Measurements from ENCODE around the gene CCL5.

DNA sequence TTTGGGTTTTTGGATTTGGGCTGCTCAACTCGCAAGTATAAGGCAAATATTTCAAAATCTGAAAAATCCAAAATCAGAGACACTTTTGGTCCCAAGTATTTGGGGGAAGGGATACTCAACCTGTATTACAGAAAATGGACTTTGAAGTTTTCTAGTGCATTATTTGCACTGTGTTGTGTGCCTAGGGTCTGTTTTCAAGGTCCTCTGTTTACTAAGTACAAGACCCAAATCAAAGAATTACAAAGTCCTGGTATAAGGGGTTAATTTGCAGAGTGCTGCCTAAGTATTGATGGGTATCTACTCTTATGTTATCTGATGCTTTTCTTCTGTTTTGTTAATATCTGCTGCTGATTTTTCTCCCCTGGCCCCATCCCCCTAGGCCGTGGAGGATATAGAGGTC lies 36.5 kb downstream of the CCL5 start:
- no peak for TF ChIP-seq ZNF274 (IDR thresholded peaks at IDR 0.05; ENCODE audit: low read depth, low read length)
- no peak for TF ChIP-seq YY1 (IDR thresholded peaks at IDR 0.05; ENCODE audit: insufficient read depth, insufficient read length)

Measured in NT2/D1 (cell line).